GM12878 (cell line): Measurements from ENCODE around the gene THAP11.
A peak's percentile ranks its signal among the peaks of the same experiment; 100 is the strongest.

Source experiments
- CBX5 ChIP-seq: sonication (generic); IDR thresholded peaks from 2 replicates; pipeline ENCODE4 v1.6.1; 2016; ENCODE audit warnings: low read depth, moderate library complexity, mild to moderate bottlenecking, inconsistent platforms
- DPF2 ChIP-seq: fragments of 450-650 bp; IDR thresholded peaks from 2 replicates; pipeline ENCODE4 v1.6.1; 2017; ENCODE audit warnings: mild to moderate bottlenecking
- EP300 ChIP-seq, 2 experiments: fragments of 150-350 bp in 1 of 2; IDR thresholded peaks; 2 replicates each; pipeline ENCODE4 v1.6.1; 2011 to 2012; ENCODE audit warnings: low read depth in 2 of 2, low read length in 2 of 2, borderline replicate concordance in 1 of 2, improper control_type of control experiment in 1 of 2, inconsistent platforms in 1 of 2; ENCODE audit not compliant: control insufficient read depth in 1 of 2
- ETV6 ChIP-seq, 2 experiments: fragments of 450-650 bp in 1 of 2; IDR thresholded peaks in 1 of 2; conservative IDR thresholded peaks in 1 of 2; 2 replicates each; pipeline ENCODE4 v1.6.1; 2014; ENCODE audit warnings: antibody characterized with exemption in 1 of 2, borderline replicate concordance in 1 of 2, low read depth in 1 of 2, mild to moderate bottlenecking in 1 of 2, moderate library complexity in 1 of 2
- POLR2AphosphoS5 ChIP-seq: IDR thresholded peaks from 2 replicates; pipeline ENCODE4 v1.6.1; 2011; ENCODE audit warnings: mild to moderate bottlenecking, low read length, inconsistent platforms
- TCF12 ChIP-seq: IDR thresholded peaks from 2 replicates; pipeline ENCODE4 v1.6.1; 2011; ENCODE audit warnings: low read depth, mild to moderate bottlenecking, low read length
- TF ChIP-seq, protein P1 (sequence below): fragments of 450-650 bp; IDR thresholded peaks from 2 replicates; pipeline ENCODE4 v1.6.1; 2018; ENCODE audit warnings: mild to moderate bottlenecking, low read depth, moderate library complexity; ENCODE audit not compliant: partially characterized antibody
- TF ChIP-seq, protein P2 (sequence below), 3 experiments: IDR thresholded peaks in 2 of 3; conservative IDR thresholded peaks in 1 of 3; 2 replicates each; pipeline ENCODE4 v1.5.1; 2011; ENCODE audit warnings: low read depth in 3 of 3, low read length in 3 of 3, mild to moderate bottlenecking in 3 of 3, control low read depth in 2 of 3, moderate library complexity in 2 of 3, inconsistent platforms in 1 of 3, mixed read lengths in 1 of 3; ENCODE audit not compliant: control insufficient read depth in 2 of 3, insufficient read depth in 1 of 3; ENCODE audit errors: extremely low read depth in 1 of 3
- TF ChIP-seq, protein P3 (sequence below): IDR thresholded peaks from 2 replicates; pipeline ENCODE4 v1.6.1; 2012; ENCODE audit warnings: improper control_type of control experiment, low read depth, low read length; ENCODE audit not compliant: insufficient replicate concordance
- TF ChIP-seq, protein P4 (sequence below): fragments of 450-650 bp; IDR thresholded peaks from 2 replicates; pipeline ENCODE4 v1.6.1; 2014; ENCODE audit warnings: mild to moderate bottlenecking

DNA sequence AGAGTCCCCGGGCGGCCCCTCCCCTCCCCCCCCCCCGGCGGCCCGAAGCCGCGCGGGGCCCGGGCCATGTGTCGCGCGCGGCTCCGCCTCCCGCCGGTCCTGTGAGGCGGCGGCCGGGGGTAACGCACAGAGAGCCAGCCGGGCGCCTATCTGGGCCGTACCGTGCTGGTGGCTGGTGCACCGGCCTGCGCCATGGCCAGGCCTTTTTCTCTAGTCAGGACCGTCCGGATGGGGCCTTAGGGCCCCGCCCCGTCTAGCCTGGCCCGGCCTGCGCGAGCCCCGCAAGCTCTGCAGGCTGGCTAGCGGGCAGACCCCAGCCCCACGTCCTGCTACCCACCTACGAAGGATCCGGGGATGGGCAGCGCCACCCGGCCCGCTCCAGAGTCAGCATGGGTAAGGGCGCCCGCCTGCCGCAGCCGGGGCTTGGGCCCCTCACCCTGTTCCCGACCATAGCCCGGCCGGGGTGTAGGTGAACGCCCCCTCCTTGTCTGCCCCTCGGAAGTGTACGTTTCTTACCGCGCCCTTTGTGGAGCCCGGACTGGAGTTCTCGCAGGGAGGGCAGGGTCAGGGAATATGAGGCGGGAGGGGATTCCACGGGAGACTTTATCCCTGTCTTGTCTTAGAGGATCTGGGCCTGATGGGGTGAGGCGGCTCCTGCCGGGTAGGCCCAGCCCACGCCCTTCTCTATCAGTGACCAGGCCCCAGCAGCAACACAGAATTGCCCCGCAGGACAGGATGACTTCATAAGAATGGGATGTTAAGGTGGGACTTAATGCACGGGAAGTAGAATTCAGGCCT lies 5.1 kb downstream of the THAP11 start, which contains the start of gene CENPT:
- TF ChIP-seq POLR2AphosphoS5 (0 out of 2 replicates have a peak, but pooled peaks have one; percentile 59), TCF12 (no peak), CBX5 (no peak), ETV6 (conservative IDR thresholded peaks at IDR 0.05 in 1 of 2, IDR thresholded peaks at IDR 0.05 in 1 of 2; ENCODE audit: borderline replicate concordance in 1 of 2, low read depth in 1 of 2) (no peak), EP300 (IDR thresholded peaks at IDR 0.05; ENCODE audit: borderline replicate concordance in 1 of 2, control insufficient read depth in 1 of 2, low read depth in 2 of 2, low read length in 2 of 2) (no peak), DPF2 (0 out of 2 replicates have a peak, but pooled peaks have one; percentile 17)
- TF ChIP-seq, protein P1, sequence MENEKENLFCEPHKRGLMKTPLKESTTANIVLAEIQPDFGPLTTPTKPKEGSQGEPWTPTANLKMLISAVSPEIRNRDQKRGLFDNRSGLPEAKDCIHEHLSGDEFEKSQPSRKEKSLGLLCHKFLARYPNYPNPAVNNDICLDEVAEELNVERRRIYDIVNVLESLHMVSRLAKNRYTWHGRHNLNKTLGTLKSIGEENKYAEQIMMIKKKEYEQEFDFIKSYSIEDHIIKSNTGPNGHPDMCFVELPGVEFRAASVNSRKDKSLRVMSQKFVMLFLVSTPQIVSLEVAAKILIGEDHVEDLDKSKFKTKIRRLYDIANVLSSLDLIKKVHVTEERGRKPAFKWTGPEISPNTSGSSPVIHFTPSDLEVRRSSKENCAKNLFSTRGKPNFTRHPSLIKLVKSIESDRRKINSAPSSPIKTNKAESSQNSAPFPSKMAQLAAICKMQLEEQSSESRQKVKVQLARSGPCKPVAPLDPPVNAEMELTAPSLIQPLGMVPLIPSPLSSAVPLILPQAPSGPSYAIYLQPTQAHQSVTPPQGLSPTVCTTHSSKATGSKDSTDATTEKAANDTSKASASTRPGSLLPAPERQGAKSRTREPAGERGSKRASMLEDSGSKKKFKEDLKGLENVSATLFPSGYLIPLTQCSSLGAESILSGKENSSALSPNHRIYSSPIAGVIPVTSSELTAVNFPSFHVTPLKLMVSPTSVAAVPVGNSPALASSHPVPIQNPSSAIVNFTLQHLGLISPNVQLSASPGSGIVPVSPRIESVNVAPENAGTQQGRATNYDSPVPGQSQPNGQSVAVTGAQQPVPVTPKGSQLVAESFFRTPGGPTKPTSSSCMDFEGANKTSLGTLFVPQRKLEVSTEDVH: no peak
- TF ChIP-seq, protein P2, sequence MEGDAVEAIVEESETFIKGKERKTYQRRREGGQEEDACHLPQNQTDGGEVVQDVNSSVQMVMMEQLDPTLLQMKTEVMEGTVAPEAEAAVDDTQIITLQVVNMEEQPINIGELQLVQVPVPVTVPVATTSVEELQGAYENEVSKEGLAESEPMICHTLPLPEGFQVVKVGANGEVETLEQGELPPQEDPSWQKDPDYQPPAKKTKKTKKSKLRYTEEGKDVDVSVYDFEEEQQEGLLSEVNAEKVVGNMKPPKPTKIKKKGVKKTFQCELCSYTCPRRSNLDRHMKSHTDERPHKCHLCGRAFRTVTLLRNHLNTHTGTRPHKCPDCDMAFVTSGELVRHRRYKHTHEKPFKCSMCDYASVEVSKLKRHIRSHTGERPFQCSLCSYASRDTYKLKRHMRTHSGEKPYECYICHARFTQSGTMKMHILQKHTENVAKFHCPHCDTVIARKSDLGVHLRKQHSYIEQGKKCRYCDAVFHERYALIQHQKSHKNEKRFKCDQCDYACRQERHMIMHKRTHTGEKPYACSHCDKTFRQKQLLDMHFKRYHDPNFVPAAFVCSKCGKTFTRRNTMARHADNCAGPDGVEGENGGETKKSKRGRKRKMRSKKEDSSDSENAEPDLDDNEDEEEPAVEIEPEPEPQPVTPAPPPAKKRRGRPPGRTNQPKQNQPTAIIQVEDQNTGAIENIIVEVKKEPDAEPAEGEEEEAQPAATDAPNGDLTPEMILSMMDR (IDR thresholded peaks at IDR 0.05 in 2 of 3, conservative IDR thresholded peaks at IDR 0.05 in 1 of 3; ENCODE audit: control insufficient read depth in 2 of 3, extremely low read depth in 1 of 3, insufficient read depth in 1 of 3, low read depth in 3 of 3, low read length in 3 of 3): no peak
- TF ChIP-seq, protein P3, sequence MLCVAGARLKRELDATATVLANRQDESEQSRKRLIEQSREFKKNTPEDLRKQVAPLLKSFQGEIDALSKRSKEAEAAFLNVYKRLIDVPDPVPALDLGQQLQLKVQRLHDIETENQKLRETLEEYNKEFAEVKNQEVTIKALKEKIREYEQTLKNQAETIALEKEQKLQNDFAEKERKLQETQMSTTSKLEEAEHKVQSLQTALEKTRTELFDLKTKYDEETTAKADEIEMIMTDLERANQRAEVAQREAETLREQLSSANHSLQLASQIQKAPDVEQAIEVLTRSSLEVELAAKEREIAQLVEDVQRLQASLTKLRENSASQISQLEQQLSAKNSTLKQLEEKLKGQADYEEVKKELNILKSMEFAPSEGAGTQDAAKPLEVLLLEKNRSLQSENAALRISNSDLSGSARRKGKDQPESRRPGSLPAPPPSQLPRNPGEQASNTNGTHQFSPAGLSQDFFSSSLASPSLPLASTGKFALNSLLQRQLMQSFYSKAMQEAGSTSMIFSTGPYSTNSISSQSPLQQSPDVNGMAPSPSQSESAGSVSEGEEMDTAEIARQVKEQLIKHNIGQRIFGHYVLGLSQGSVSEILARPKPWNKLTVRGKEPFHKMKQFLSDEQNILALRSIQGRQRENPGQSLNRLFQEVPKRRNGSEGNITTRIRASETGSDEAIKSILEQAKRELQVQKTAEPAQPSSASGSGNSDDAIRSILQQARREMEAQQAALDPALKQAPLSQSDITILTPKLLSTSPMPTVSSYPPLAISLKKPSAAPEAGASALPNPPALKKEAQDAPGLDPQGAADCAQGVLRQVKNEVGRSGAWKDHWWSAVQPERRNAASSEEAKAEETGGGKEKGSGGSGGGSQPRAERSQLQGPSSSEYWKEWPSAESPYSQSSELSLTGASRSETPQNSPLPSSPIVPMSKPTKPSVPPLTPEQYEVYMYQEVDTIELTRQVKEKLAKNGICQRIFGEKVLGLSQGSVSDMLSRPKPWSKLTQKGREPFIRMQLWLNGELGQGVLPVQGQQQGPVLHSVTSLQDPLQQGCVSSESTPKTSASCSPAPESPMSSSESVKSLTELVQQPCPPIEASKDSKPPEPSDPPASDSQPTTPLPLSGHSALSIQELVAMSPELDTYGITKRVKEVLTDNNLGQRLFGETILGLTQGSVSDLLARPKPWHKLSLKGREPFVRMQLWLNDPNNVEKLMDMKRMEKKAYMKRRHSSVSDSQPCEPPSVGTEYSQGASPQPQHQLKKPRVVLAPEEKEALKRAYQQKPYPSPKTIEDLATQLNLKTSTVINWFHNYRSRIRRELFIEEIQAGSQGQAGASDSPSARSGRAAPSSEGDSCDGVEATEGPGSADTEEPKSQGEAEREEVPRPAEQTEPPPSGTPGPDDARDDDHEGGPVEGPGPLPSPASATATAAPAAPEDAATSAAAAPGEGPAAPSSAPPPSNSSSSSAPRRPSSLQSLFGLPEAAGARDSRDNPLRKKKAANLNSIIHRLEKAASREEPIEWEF: no peak
- TF ChIP-seq, protein P4, sequence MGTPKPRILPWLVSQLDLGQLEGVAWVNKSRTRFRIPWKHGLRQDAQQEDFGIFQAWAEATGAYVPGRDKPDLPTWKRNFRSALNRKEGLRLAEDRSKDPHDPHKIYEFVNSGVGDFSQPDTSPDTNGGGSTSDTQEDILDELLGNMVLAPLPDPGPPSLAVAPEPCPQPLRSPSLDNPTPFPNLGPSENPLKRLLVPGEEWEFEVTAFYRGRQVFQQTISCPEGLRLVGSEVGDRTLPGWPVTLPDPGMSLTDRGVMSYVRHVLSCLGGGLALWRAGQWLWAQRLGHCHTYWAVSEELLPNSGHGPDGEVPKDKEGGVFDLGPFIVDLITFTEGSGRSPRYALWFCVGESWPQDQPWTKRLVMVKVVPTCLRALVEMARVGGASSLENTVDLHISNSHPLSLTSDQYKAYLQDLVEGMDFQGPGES: no peak
